GM12872 (cell line): ENCODE results near the gene WDR37.

Experiments used
- TF ChIP-seq, protein P1 (sequence below): IDR thresholded peaks from 3 replicates; pipeline ENCODE4 v1.5.1; 2011; ENCODE audit warnings: low read depth, mild to moderate bottlenecking, low read length, moderate library complexity; ENCODE audit not compliant: insufficient read depth

Gene WDR37

DNA sequence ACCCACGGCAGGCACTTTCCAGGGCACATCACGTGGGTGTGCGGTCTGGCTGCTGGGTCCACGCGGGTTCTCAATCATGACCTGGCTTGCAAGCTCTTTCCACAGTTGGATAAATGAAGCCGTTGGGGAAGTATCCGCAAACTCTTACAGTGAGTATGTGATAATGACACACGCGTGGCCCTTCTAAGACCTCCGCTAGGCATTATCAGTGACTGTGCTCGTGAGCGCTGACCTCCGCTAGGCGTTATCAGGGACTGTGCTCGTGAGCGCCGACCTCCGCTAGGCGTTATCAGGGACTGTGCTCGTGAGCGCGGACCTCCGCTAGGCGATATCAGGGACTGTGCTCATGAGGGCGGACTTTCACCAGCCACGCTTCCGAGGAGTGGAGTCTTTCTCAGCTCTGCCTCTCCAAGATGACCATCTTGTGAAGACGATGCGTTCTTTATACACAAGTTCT, 107.0 kb downstream of the WDR37 start:
- TF ChIP-seq, protein P1, sequence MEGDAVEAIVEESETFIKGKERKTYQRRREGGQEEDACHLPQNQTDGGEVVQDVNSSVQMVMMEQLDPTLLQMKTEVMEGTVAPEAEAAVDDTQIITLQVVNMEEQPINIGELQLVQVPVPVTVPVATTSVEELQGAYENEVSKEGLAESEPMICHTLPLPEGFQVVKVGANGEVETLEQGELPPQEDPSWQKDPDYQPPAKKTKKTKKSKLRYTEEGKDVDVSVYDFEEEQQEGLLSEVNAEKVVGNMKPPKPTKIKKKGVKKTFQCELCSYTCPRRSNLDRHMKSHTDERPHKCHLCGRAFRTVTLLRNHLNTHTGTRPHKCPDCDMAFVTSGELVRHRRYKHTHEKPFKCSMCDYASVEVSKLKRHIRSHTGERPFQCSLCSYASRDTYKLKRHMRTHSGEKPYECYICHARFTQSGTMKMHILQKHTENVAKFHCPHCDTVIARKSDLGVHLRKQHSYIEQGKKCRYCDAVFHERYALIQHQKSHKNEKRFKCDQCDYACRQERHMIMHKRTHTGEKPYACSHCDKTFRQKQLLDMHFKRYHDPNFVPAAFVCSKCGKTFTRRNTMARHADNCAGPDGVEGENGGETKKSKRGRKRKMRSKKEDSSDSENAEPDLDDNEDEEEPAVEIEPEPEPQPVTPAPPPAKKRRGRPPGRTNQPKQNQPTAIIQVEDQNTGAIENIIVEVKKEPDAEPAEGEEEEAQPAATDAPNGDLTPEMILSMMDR = no peak

DNA sequence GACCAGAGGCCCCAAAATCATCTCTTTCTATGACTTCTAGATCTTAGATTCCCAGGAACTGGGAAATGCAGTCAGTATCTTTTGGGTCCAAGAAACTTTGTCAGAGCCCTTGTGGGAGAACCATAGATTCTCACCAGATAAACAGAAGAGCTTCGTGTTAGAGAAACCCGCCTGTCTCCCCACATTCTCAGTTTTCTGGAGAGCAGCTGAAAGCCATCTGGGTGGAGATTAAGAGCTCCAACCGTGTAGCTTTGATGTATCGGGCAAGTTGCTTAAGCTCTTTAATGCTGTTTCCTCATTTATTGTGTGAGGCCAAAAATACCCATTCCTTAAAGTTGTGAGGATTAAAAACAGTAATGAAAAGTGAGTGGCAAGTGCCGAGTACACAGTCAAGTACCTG, 107.6 kb downstream of the WDR37 start:
- TF ChIP-seq, protein P1 = no peak

DNA sequence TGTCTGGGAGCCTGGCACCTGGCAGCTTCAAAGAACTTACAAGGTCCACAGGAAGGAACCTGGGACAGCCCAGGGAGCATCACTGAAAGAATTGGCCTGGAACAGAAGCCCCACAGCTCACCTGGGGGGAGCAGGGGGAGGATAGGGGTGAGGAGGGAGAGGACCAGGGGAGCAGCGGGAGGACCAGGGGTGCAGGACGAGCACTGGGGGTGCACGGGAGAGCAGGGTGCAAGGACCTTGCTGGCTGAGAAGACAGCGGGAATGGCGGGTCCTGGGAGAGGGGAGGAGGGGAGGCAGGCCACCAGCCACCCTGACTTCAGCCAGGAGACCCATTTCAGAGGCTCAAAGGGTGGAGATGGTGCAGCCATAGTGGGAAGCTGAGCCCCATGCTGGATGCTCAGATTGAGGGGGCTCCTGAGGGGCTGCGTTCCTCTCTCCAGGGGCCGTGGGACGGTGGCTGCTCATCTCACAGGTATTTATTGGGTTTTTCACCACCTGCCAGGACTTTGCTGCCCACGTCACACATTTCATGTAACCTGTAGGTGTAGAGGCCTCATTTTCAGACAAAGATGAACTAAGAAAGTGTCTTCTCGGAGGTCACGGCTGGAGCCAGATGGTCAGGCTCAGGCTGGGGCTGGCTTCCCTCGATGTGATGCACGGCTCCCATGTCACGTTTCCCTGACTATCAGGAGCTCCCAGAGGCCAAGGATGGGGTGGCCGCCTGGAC, 110.1 kb downstream of the WDR37 start:
- TF ChIP-seq, protein P1 = no peak

DNA sequence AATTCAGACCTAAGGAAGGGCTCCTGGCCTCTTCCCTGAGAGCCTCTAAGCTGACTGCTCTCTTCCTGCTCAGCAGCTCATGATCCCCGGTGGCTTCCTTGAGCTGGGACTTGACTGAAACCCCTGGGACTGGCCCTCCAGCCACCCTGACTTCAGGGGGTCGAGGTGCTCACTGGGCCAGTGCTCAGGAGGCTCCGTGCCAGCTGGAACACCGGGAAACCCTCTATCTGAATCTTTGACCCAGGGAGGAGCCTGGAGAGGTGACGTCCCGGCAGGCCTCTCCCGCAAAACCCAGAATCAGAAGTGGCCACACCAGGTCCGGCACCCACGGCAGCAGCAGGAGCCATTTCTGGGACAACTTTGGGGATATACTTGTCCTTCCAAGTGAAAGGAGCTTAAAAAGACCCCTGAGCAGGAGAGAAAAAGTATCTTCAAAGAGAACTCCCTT, 110.7 kb downstream of the WDR37 start:
- TF ChIP-seq, protein P1 = no peak

DNA sequence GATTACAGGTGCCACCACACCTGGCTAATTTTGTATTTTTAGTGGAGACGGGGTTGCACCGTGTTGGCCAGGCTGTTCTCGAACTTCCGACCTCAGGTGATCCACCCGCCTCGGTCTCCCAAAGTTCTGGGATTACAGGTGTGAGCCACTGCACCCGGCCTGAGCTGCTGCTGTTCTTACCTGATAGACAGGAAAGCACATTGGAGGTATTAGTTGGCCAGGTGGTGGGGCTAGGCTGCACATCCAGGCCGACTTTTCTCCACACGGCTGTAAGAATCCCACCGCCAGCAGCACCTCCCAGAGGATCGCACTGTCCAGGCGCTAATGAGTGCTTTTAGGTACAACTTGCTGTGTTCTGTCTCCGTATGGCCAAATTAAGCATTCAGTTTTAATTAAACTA, 112.6 kb downstream of the WDR37 start:
- TF ChIP-seq, protein P1 = no peak

DNA sequence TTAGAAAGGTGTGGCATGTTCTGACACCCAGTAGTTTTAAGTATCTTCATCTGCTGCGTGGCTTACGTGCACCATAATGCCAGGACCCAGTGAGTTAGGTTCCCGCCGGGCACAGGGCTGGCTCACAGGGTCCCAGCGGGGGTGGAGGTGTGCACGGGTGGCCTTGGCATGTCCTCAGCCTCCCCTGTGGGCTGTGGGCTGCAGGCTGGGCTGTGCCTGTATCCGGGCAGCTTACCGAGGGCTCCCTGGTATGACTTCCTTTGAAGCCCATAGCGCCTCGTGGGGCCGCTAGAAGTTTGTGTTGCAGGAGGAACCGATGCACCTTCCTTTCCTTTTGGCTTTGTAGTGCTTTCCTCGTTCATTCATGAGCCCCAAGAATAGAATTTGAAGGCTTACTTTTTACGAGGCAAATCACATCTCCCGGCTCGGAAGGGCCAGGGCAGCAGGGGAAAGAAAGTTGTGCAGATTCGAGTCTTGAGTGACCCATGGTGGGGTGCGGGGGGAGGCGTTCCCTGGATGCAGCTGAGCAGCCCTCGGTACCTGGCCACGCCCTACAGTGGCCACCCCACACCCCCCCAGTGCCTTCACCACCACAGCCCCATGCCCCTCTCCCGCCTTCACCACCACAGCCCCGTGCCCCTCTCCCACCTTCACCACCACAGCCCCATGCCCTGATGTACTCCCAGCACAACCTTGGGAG, 113.2 kb downstream of the WDR37 start:
- TF ChIP-seq, protein P1 = no peak

DNA sequence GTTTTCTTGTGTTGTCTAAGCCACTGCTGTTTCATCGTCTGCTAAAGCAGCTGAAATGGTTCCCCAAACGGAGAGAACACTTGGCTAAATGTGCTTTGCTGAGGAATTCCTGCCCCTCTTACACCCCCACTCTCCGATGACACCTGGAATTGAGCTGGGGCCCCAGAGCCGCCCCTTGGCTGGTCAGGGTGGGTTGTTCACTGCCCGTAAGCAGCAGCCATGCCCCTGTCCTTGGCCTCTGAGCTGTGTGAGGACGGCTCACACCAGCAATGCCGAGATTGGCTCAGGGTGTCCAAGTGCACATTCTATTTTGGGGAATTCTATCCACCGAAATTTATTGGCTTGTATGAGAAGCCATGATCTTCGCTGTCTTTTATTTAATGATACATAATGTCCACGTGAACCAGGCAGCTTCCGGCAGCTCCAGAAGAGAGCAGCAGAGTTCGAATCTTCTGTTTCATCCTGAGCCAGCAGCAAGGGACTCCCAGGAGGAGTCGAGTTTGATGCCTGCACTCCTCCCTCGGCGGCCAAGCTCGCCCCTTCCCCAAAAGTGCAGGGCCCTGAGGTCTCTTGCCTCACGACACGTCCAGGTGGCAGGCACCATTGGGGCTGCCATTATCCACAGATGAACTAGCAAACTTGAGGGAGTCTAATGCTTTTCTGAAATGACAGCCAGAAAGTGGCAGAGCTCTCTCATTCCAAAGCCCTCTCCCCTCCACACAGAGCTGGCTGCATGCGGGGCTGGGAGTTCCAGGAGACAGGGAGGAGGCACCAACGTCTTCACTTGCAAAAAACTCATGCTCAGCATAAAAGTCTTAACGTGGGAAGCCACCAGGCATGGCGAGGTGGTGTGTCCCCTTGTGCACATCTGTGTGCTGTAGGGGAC, 114.0 kb downstream of the WDR37 start:
- TF ChIP-seq, protein P1 = no peak
